H1 (cell line): Measurements from ENCODE around the gene GTSE1. TPM values are rescaled to one million over a fixed set of nuclear protein-coding genes. Genes with fewer than 3 reads are reported as not detected.

Experiments used
- CTCF ChIA-PET: fragments of 300-600 bp; sonication (Branson Sonifier 250); formaldehyde crosslinking; loops from one replicate; lab custom pipeline; 2021; ENCODE audit not compliant: partially characterized antibody; lab: Charles Lee
- POLR2A ChIA-PET: fragments of 300-600 bp; sonication (Branson Sonifier 250); formaldehyde crosslinking; loops from one replicate; lab custom pipeline; 2021; ENCODE audit warnings: inconsistent platforms; ENCODE audit not compliant: partially characterized antibody; lab: Charles Lee
- DNase-seq, 2 experiments: peaks; one replicate each; pipeline versions ENCODE4 v3.0.0 to v3.0.0-alpha.2; 2010 to 2022; ENCODE audit warnings: low spot score in 2 of 2, low read depth in 1 of 2, mixed read lengths in 1 of 2
- FAIRE-seq: peaks from 2 replicates; lab custom pipeline; 2011; peaks lifted over from hg19 to GRCh38; lab: Jason Lieb, UNC
- H2AFZ ChIP-seq: 2 replicates; pipeline ENCODE4 v1.8.1; 2012; ENCODE audit warnings: low read length, inconsistent platforms
- H2AK5ac ChIP-seq: 2 replicates; pipeline ENCODE4 v1.6.1; 2013; ENCODE audit warnings: low read depth, low read length
- H2BK120ac ChIP-seq: replicated peaks from 2 replicates; pipeline ENCODE3; 2013; ENCODE audit warnings: low read depth, low read length, inconsistent platforms
- H2BK12ac ChIP-seq: 2 replicates; pipeline ENCODE4 v1.6.1; 2013; ENCODE audit warnings: low read depth, low read length
- H2BK15ac ChIP-seq: 2 replicates; pipeline ENCODE4 v1.6.1; 2013; ENCODE audit warnings: low read length
- H2BK20ac ChIP-seq: 2 replicates; pipeline ENCODE4 v1.6.1; 2013; ENCODE audit warnings: low read length
- H2BK5ac ChIP-seq: 2 replicates; pipeline ENCODE4 v1.6.1; 2013; ENCODE audit warnings: low read depth, low read length
- H3K14ac ChIP-seq: 2 replicates; pipeline ENCODE4 v1.6.1; 2013; ENCODE audit warnings: inconsistent platforms; ENCODE audit not compliant: insufficient read length
- H3K18ac ChIP-seq: 2 replicates; pipeline ENCODE4 v1.6.1; 2013; ENCODE audit warnings: low read length; ENCODE audit errors: extremely low read depth
- H3K23ac ChIP-seq: 2 replicates; pipeline ENCODE4 v1.6.1; 2013; ENCODE audit warnings: inconsistent platforms; ENCODE audit not compliant: insufficient read length
- H3K23me2 ChIP-seq: 2 replicates; pipeline ENCODE4 v1.6.1; 2013; ENCODE audit warnings: low read depth, low read length
- H3K27ac ChIP-seq: 2 replicates; pipeline ENCODE4 v1.6.1; 2011; ENCODE audit warnings: low read depth, low read length, inconsistent platforms
- H3K27me3 ChIP-seq, 4 experiments: replicated peaks in 1 of 4; 1 replicate in 1 of 4; 2 replicates in 3 of 4; pipeline versions ENCODE4 v1.6.1 to v1.8.1; 2011 to 2013; ENCODE audit warnings: low read length in 3 of 4, mild to moderate bottlenecking in 3 of 4, inconsistent platforms in 2 of 4, mixed read lengths in 2 of 4, moderate library complexity in 1 of 4; ENCODE audit not compliant: control insufficient read depth in 3 of 4, insufficient read depth in 3 of 4; ENCODE audit errors: extremely low read depth in 1 of 4
- H3K36me3 ChIP-seq, 4 experiments: 2 replicates each; pipeline versions ENCODE4 v1.6.1 to v1.8.1; 2011 to 2013; ENCODE audit warnings: mild to moderate bottlenecking in 4 of 4, low read length in 3 of 4, moderate library complexity in 2 of 4, control low read depth in 1 of 4, inconsistent platforms in 1 of 4; ENCODE audit not compliant: insufficient read depth in 4 of 4, control insufficient read depth in 2 of 4
- H3K4ac ChIP-seq: replicated peaks from 2 replicates; pipeline ENCODE3; 2013; ENCODE audit warnings: low read length, low read depth, mixed read lengths, inconsistent platforms; ENCODE audit not compliant: insufficient read length
- H3K4me1 ChIP-seq, 4 experiments: replicated peaks in 1 of 4; 1 replicate in 1 of 4; 2 replicates in 3 of 4; pipeline versions ENCODE4 v1.6.1 to v1.8.1; 2011 to 2013; ENCODE audit warnings: low read length in 3 of 4, inconsistent platforms in 2 of 4, mixed read lengths in 1 of 4; ENCODE audit not compliant: insufficient read depth in 4 of 4, control insufficient read depth in 3 of 4
- H3K4me2 ChIP-seq, 2 experiments: 2 replicates each; pipeline versions ENCODE4 v1.6.1 to v1.8.1; 2011 to 2013; ENCODE audit warnings: low read depth in 2 of 2, low read length in 2 of 2, control low read depth in 1 of 2, inconsistent platforms in 1 of 2, mild to moderate bottlenecking in 1 of 2; ENCODE audit not compliant: insufficient read depth in 1 of 2
- H3K4me3 ChIP-seq, 4 experiments: fragments of 200-600, 300-600 bp in 1 of 4; sonication (generic), shearing (Covaris generic), sonication (Bioruptor Twin) in 1 of 4; 2 replicates each; pipeline versions ENCODE4 v1.5.1 to v1.8.1; 2011 to 2016; ENCODE audit warnings: low read length in 4 of 4, low read depth in 3 of 4, control low read depth in 2 of 4, inconsistent platforms in 2 of 4, mild to moderate bottlenecking in 2 of 4, mixed read lengths in 1 of 4, moderate library complexity in 1 of 4; ENCODE audit not compliant: insufficient read depth in 2 of 4; ENCODE audit errors: extremely low read depth in 1 of 4
- H3K56ac ChIP-seq: replicated peaks from 2 replicates; pipeline ENCODE3; 2013; ENCODE audit warnings: low read depth, mild to moderate bottlenecking, mixed read lengths, low read length, inconsistent platforms; ENCODE audit not compliant: insufficient read length
- H3K79me1 ChIP-seq: 2 replicates; pipeline ENCODE4 v1.6.1; 2013; ENCODE audit warnings: low read depth, low read length, control low read depth
- H3K79me2 ChIP-seq, 2 experiments: 2 replicates each; pipeline versions ENCODE4 v1.6.1 to v1.8.1; 2012 to 2013; ENCODE audit warnings: low read length in 2 of 2, mild to moderate bottlenecking in 2 of 2, inconsistent platforms in 1 of 2; ENCODE audit not compliant: insufficient read depth in 2 of 2, control insufficient read depth in 1 of 2
- H3K9ac ChIP-seq, 4 experiments: replicated peaks in 1 of 4; 1 replicate in 1 of 4; 2 replicates in 3 of 4; pipeline versions ENCODE4 v1.6.1 to v1.8.1; 2011 to 2013; ENCODE audit warnings: low read depth in 3 of 4, low read length in 3 of 4, control low read depth in 2 of 4, mild to moderate bottlenecking in 2 of 4, moderate library complexity in 2 of 4, inconsistent platforms in 1 of 4; ENCODE audit errors: extremely low read depth in 1 of 4
- H3K9me3 ChIP-seq, 2 experiments: 2 replicates each; pipeline versions ENCODE4 v1.6.1 to v1.8.1; 2012 to 2013; ENCODE audit warnings: mild to moderate bottlenecking in 2 of 2, moderate library complexity in 2 of 2, control low read depth in 1 of 2, inconsistent platforms in 1 of 2, low read depth in 1 of 2, low read length in 1 of 2, mixed read lengths in 1 of 2; ENCODE audit not compliant: insufficient read depth in 2 of 2
- H4K20me1 ChIP-seq, 2 experiments: replicated peaks in 1 of 2; 2 replicates each; pipeline versions ENCODE3 to v1.8.1; 2011 to 2013; ENCODE audit warnings: inconsistent platforms in 2 of 2, low read length in 2 of 2, mild to moderate bottlenecking in 1 of 2; ENCODE audit not compliant: insufficient read depth in 2 of 2, control insufficient read depth in 1 of 2
- H4K5ac ChIP-seq: 2 replicates; pipeline ENCODE4 v1.6.1; 2013; ENCODE audit warnings: low read length, low read depth, mixed read lengths, inconsistent platforms; ENCODE audit not compliant: insufficient read length
- H4K8ac ChIP-seq: 2 replicates; pipeline ENCODE4 v1.8.0; 2013; ENCODE audit warnings: mild to moderate bottlenecking, moderate library complexity, low read length, inconsistent platforms; ENCODE audit not compliant: insufficient read depth; ENCODE audit errors: extremely low read depth
- H4K91ac ChIP-seq: replicated peaks from 2 replicates; pipeline ENCODE3; 2013; ENCODE audit warnings: low read length, mixed read lengths, inconsistent platforms; ENCODE audit not compliant: insufficient read length
- BACH1 ChIP-seq: IDR thresholded peaks from 2 replicates; pipeline ENCODE4 v1.6.1; 2012; ENCODE audit warnings: low read length, improper control_type of control experiment
- FOSL1 ChIP-seq: IDR thresholded peaks from 2 replicates; pipeline ENCODE4 v1.6.1; 2011; ENCODE audit warnings: mild to moderate bottlenecking, low read depth, low read length, moderate library complexity; ENCODE audit not compliant: insufficient read depth
- JUND ChIP-seq: IDR thresholded peaks from 2 replicates; pipeline ENCODE4 v1.6.1; 2011; ENCODE audit warnings: mild to moderate bottlenecking, improper control_type of control experiment, low read length
- NRF1 ChIP-seq: IDR thresholded peaks from 2 replicates; pipeline ENCODE4 v1.6.1; 2011; ENCODE audit warnings: mild to moderate bottlenecking, low read depth, low read length, improper control_type of control experiment
- POLR2A ChIP-seq, 2 experiments: IDR thresholded peaks; 1 replicate in 1 of 2; 2 replicates in 1 of 2; pipeline ENCODE4 v1.6.1; 2011; ENCODE audit warnings: low read depth in 2 of 2, low read length in 2 of 2, mild to moderate bottlenecking in 2 of 2; ENCODE audit errors: control extremely low read depth in 1 of 2
- POU5F1 ChIP-seq: IDR thresholded peaks from 2 replicates; pipeline ENCODE4 v1.6.1; 2011; ENCODE audit warnings: low read depth, mild to moderate bottlenecking, low read length, moderate library complexity
- SP1 ChIP-seq: IDR thresholded peaks from 2 replicates; pipeline ENCODE4 v1.6.1; 2011; ENCODE audit warnings: low read depth, low read length
- TAF7 ChIP-seq: optimal IDR thresholded peaks from 2 replicates; pipeline ENCODE3; 2011; ENCODE audit warnings: low read depth, mild to moderate bottlenecking, inconsistent platforms, low read length, moderate library complexity, borderline replicate concordance
- WGBS, 2 experiments: shearing (Covaris generic) in 1 of 2; methylation state at CpG; one replicate each; pipeline versions ENCODE4 v1.1.6 to v1.1.7; 2013 to 2015; ENCODE audit warnings: low lambda C conversion rate in 2 of 2, mixed read lengths in 2 of 2, inconsistent platforms in 1 of 2, low coverage in 1 of 2, missing lambda C conversion rate in 1 of 2; ENCODE audit not compliant: insufficient replicate concordance in 2 of 2, insufficient coverage in 1 of 2, insufficient read length in 1 of 2; ENCODE audit errors: extremely low coverage in 1 of 2, missing lambda C conversion rate in 1 of 2; 5-methylcytosine and 5-hydroxymethylcytosine counted together
- polyA plus RNA-seq, 7 experiments: library from polyadenylated mRNA; depleted of rRNA in 3 of 7; stranded (reverse) in 5 of 7; unstranded in 2 of 7; fragments of >200 nt in 5 of 7; fragments of 200-250 nt in 2 of 7; gene quantifications; 1 replicate in 5 of 7; 2 replicates in 1 of 7; 4 replicates in 1 of 7; pipeline versions ENCODE4 v1.2.1 to v1.2.3, GENCODE V29; 2011 to 2013; ENCODE audit warnings: missing spikeins in 2 of 7, mixed read lengths in 2 of 7
- total RNA-seq: library from RNA; stranded (reverse); fragmentation: NEBNext Ultra II Directional; extraction: Animal tissue kit (Norgen Biotek cat#: 25700); gene quantifications from 2 replicates; pipeline ENCODE4 v1.2.1, GENCODE V29; 2021
- TF ChIP-seq, protein P1 (sequence below): IDR thresholded peaks from 2 replicates; pipeline ENCODE4 v1.6.1; 2011; ENCODE audit warnings: low read length, improper control_type of control experiment

GTSE1 gene
- total and polyA plus RNA-seq, 2 of the 8 experiments (the other 6 are each of a cell fraction or from before 2014, with no cell fraction given): 17.5 to 38.6 TPM

DNA sequence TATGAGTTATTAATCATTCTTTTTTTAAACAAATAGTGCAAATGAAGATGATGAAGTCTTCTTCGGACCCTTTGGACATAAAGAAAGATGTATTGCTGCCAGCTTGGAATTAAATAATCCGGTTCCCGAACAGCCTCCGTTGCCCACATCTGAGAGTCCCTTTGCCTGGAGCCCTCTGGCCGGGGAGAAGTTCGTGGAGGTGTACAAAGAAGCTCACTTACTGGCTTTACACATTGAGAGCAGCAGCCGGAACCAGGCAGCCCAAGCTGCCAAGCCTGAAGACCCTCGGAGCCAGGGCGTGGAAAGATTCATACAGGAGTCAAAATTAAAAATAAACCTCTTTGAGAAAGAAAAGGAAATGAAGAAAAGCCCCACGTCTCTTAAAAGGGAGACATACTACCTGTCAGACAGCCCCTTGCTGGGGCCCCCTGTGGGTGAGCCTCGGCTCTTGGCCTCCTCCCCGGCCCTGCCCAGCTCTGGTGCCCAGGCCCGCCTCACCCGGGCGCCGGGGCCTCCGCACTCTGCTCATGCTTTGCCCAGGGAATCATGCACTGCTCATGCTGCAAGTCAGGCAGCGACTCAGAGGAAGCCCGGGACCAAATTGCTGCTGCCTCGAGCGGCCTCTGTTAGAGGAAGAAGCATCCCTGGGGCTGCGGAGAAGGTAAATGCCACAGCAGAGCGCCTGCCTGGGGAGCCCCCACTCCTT is 11.8 kb downstream of the GTSE1 start:
- Histone ChIP-seq H3K79me2 (peaks cover 1 to 21% of the 10 kb centered on the region in 2 experiments; a peak in 3 of 4 replicates), H3K23me2 (no peaks in the 10 kb centered on the region), H3K14ac (no peak overlapping the region), H3K4ac (no peak overlapping the region), H3K23ac (no peak overlapping the region), H3K18ac (no peak overlapping the region), H4K91ac (no peak overlapping the region), H2BK5ac (no peak overlapping the region), H2BK12ac (no peak overlapping the region), H2AK5ac (no peak overlapping the region), H3K79me1 (peaks cover 1% of the 10 kb centered on the region; the same call in 1 of the 2 replicates), H3K27me3 (no peaks in the 10 kb centered on the region), H2BK20ac (no peak overlapping the region), H3K27ac (no peak overlapping the region), H2AFZ (no peak overlapping the region), H2BK15ac (no peak overlapping the region), H4K5ac (no peak overlapping the region), H4K8ac (no peak overlapping the region), H3K9ac (no peak overlapping the region), H3K9me3 (no peaks in the 10 kb centered on the region), H3K4me2 (no peak overlapping the region), H3K4me3 (no peak overlapping the region), H2BK120ac (no peak overlapping the region), H3K4me1 (no peaks in the 10 kb centered on the region), H4K20me1 (peaks cover 0 to 4% of the 10 kb centered on the region in 2 experiments), H3K36me3 (peaks cover 5 to 22% (median 11%) of the 10 kb centered on the region in 4 experiments), H3K56ac (no peak overlapping the region)
- 90% methylated on average over 20 of the region's 23 CpGs; no CpG with 5 or more reads in 1 of the 2 experiments for WGBS, 2 experiments
- CTCF ChIA-PET: interaction anchor here (1.3 to 1.5 kb wide), 2 partner anchors 9 to 186 kb away, joined by 3 read pairs; no protein-coding TSS in a partner anchor
- POLR2A ChIA-PET: interaction anchor here (1.7 kb wide), 1 partner anchor 58 kb away, joined by 4 read pairs; the partner anchor contains the start of gene CDPF1
- no peak for FAIRE-seq
- no peak for DNase-seq
- no peak for TF ChIP-seq NRF1
- no peak for TF ChIP-seq TAF7
- no peak for TF ChIP-seq BACH1
- TF ChIP-seq JUND: no peak
- no peak for TF ChIP-seq FOSL1
- TF ChIP-seq, protein P1, sequence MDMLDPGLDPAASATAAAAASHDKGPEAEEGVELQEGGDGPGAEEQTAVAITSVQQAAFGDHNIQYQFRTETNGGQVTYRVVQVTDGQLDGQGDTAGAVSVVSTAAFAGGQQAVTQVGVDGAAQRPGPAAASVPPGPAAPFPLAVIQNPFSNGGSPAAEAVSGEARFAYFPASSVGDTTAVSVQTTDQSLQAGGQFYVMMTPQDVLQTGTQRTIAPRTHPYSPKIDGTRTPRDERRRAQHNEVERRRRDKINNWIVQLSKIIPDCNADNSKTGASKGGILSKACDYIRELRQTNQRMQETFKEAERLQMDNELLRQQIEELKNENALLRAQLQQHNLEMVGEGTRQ: no peak
- no peak for TF ChIP-seq POU5F1
- TF ChIP-seq SP1: no peak
- TF ChIP-seq POLR2A (IDR thresholded peaks at IDR 0.05; ENCODE audit: control extremely low read depth in 1 of 2, low read depth in 2 of 2, low read length in 2 of 2): no peak
